GM19351 (cell line): ENCODE data around the gene MACC1.

ENCODE experiments used
- ATAC-seq: cut with Tn5 transposase; IDR thresholded peaks from one replicate; pipeline ENCODE4 v1.9.1; 2021; ENCODE audit warnings: mild to moderate bottlenecking, moderate library complexity; ENCODE audit not compliant: unreplicated experiment

Gene MACC1

GRCh38 chr7:20217193-20217948, at the start of gene MACC1:
Gene MACC1, minus strand, starts transcription at chr7:20217384. Its CDS starts 55,522 bp downstream, at chr7:20161862.
- ATAC-seq = peak; percentile 53

GRCh38 chr7:20264623-20265022, 47.4 kb upstream of the MACC1 start:
- ATAC-seq = no peak

- ATAC-seq = no peak
Measured at GRCh38 chr7:20260223-20260622, 43.0 kb upstream of the MACC1 start.

- ATAC-seq = no peak
Measured at GRCh38 chr7:20257212-20257611, 40.0 kb upstream of the MACC1 start.

- ATAC-seq = no peak
Measured at GRCh38 chr7:20249920-20250319, 32.7 kb upstream of the MACC1 start.

- no peak for ATAC-seq
Measured at GRCh38 chr7:20249376-20249775, 32.2 kb upstream of the MACC1 start.

- no peak for ATAC-seq
Measured at GRCh38 chr7:20246236-20246635, 29.1 kb upstream of the MACC1 start.

- ATAC-seq = no peak
Measured at GRCh38 chr7:20244334-20245120, 27.3 kb upstream of the MACC1 start.

- peak; percentile 30 for ATAC-seq
Measured at GRCh38 chr7:20241911-20242261, 24.7 kb upstream of the MACC1 start.

- ATAC-seq = no peak
Measured at GRCh38 chr7:20241194-20241910, 24.2 kb upstream of the MACC1 start.

GRCh38 chr7:20240080-20240926, 23.1 kb upstream of the MACC1 start:
- peak; percentile 55 for ATAC-seq

GRCh38 chr7:20238754-20239324, 21.7 kb upstream of the MACC1 start:
- ATAC-seq = peak; percentile 86

GRCh38 chr7:20238194-20238753, 21.1 kb upstream of the MACC1 start:
- no peak for ATAC-seq

GRCh38 chr7:20237464-20238193, 20.4 kb upstream of the MACC1 start:
- ATAC-seq = no peak

- no peak for ATAC-seq
Measured at GRCh38 chr7:20236790-20237189, 19.6 kb upstream of the MACC1 start.

GRCh38 chr7:20236043-20236442, 18.9 kb upstream of the MACC1 start:
- no peak for ATAC-seq

- no peak for ATAC-seq
Measured at GRCh38 chr7:20235288-20235687, 18.1 kb upstream of the MACC1 start.

GRCh38 chr7:20233362-20233761, 16.2 kb upstream of the MACC1 start:
- no peak for ATAC-seq

- ATAC-seq = no peak
Measured at GRCh38 chr7:20232848-20233247, 15.7 kb upstream of the MACC1 start.
